Measurements from ENCODE around the gene EXT2. TPM values are rescaled to one million over a fixed set of nuclear protein-coding genes. Genes with fewer than 3 reads are reported as not detected.

The EXT2 gene
- polyA plus RNA-seq, 1 donor from 2014 or later = 77.5 TPM

GRCh38 chr11:44138980-44139379 lies 43.5 kb downstream of the EXT2 start:
- Histone ChIP-seq H2AFZ (ENCODE audit: low read depth, low read length) (no peak overlapping the region), H3K9me3 (ENCODE audit: low read length) (no peaks in the 10 kb centered on the region), H3K9ac (ENCODE audit: low read length) (no peak overlapping the region), H3K27me3 (ENCODE audit: insufficient read depth, low read depth, low read length) (no peaks in the 10 kb centered on the region), H3K4me3 (ENCODE audit: low read length) (no peak overlapping the region), H4K20me1 (ENCODE audit: insufficient read depth) (no peaks in the 10 kb centered on the region), H3K4me2 (ENCODE audit: low read length) (no peak overlapping the region), H3F3A (ENCODE audit: insufficient read depth, low read length, poor library complexity, severe bottlenecking) (no peaks in the 10 kb centered on the region), H3K27ac (ENCODE audit: low read length) (no peak overlapping the region), H3K9me2 (ENCODE audit: insufficient read depth, low read length) (no peaks in the 10 kb centered on the region), H3K79me2 (replicated peaks; ENCODE audit: insufficient read depth, low read length) (no peaks in the 10 kb centered on the region), H3K36me3 (ENCODE audit: insufficient read depth, low read length) (peaks cover under 1% of the 10 kb centered on the region)
- TF ChIP-seq TAF1 (IDR thresholded peaks at IDR 0.05; ENCODE audit: low read depth) = no peak
- TF ChIP-seq RAD21 (conservative IDR thresholded peaks at IDR 0.05) = no peak
- TF ChIP-seq SMC3 (conservative IDR thresholded peaks at IDR 0.05; ENCODE audit: poor library complexity) = no peak
- TF ChIP-seq REST (IDR thresholded peaks at IDR 0.05; ENCODE audit: borderline replicate concordance) = no peak
- TF ChIP-seq CTCF (IDR thresholded peaks at IDR 0.05; ENCODE audit: poor library complexity, severe bottlenecking) = no peak
- TF ChIP-seq EZH2 (IDR thresholded peaks at IDR 0.05; ENCODE audit: borderline replicate concordance, insufficient read depth, low read length, poor library complexity, severe bottlenecking) = no peak
- TF ChIP-seq EP300 (conservative IDR thresholded peaks at IDR 0.05; ENCODE audit: poor library complexity, severe bottlenecking) = no peak
- TF ChIP-seq POLR2AphosphoS5 (IDR thresholded peaks at IDR 0.05) = no peak

- no peaks in the 10 kb centered on the region for H3K27me3 ChIP-seq (ENCODE audit: insufficient read depth, low read depth, low read length)
- H3F3A ChIP-seq (ENCODE audit: insufficient read depth, low read length, poor library complexity, severe bottlenecking) = no peaks in the 10 kb centered on the region
- H2AFZ ChIP-seq (ENCODE audit: low read depth, low read length) = no peak overlapping the region
- TF ChIP-seq SMC3 (conservative IDR thresholded peaks at IDR 0.05; ENCODE audit: poor library complexity) (no peak), EZH2 (IDR thresholded peaks at IDR 0.05; ENCODE audit: borderline replicate concordance, insufficient read depth, low read length, poor library complexity, severe bottlenecking) (no peak), RAD21 (conservative IDR thresholded peaks at IDR 0.05) (no peak), CTCF (IDR thresholded peaks at IDR 0.05; ENCODE audit: poor library complexity, severe bottlenecking) (no peak), REST (IDR thresholded peaks at IDR 0.05; ENCODE audit: borderline replicate concordance) (no peak), MXI1 (conservative IDR thresholded peaks at IDR 0.05; ENCODE audit: poor library complexity, severe bottlenecking) (no peak), POLR2AphosphoS5 (IDR thresholded peaks at IDR 0.05) (no peak), EP300 (conservative IDR thresholded peaks at IDR 0.05; ENCODE audit: poor library complexity, severe bottlenecking) (no peak), TAF1 (IDR thresholded peaks at IDR 0.05; ENCODE audit: low read depth) (no peak)
- H3K36me3 ChIP-seq (ENCODE audit: insufficient read depth, low read length) = peaks cover 5% of the 10 kb centered on the region
- no peaks in the 10 kb centered on the region for H3K79me2 ChIP-seq (replicated peaks; ENCODE audit: insufficient read depth, low read length)
- no peak overlapping the region for H3K4me3 ChIP-seq (ENCODE audit: low read length)
- H3K9ac ChIP-seq (ENCODE audit: low read length) = no peak overlapping the region
- H3K4me2 ChIP-seq (ENCODE audit: low read length) = no peak overlapping the region
- no peak overlapping the region for H3K27ac ChIP-seq (ENCODE audit: low read length)
- no peaks in the 10 kb centered on the region for H3K9me3 ChIP-seq (ENCODE audit: low read length)
- H3K9me2 ChIP-seq (ENCODE audit: insufficient read depth, low read length) = no peaks in the 10 kb centered on the region
- H4K20me1 ChIP-seq (ENCODE audit: insufficient read depth) = no peaks in the 10 kb centered on the region
Measured at GRCh38 chr11:44139565-44140330, 44.3 kb downstream of the EXT2 start.

Measured in neural cell (in vitro differentiated cells).